AG09319 (cell line): Measurements from ENCODE around the gene ITGAV.

Experiments used
- DNase-seq: peaks from one replicate; pipeline ENCODE4 v3.0.0-alpha.2; 2010; ENCODE audit warnings: low read depth; ENCODE audit errors: extremely low read depth
- CTCF ChIP-seq: IDR thresholded peaks from 2 replicates; pipeline ENCODE4 v1.5.1; 2011; ENCODE audit warnings: low read depth, mild to moderate bottlenecking, inconsistent platforms, low read length, moderate library complexity

ITGAV gene

GRCh38 chr2:186675380-186675779 lies 85.5 kb downstream of the ITGAV start:
- DNase-seq: no peak
- TF ChIP-seq CTCF: no peak

- no peak for DNase-seq
- no peak for TF ChIP-seq CTCF
Observed at GRCh38 chr2:186683341-186683740, 93.5 kb downstream of the ITGAV start.

- no peak for TF ChIP-seq CTCF
- DNase-seq: peak; percentile 84
Observed at GRCh38 chr2:186687807-186688211, 98.0 kb downstream of the ITGAV start.

GRCh38 chr2:186688813-186689212 lies 99.0 kb downstream of the ITGAV start:
- no peak for DNase-seq

GRCh38 chr2:186690786-186691185 lies 100.9 kb downstream of the ITGAV start:
- no peak for TF ChIP-seq CTCF
- DNase-seq: no peak

More at GRCh38 chr2:186688813-186689212, 99.0 kb downstream of the ITGAV start:
- no peak for TF ChIP-seq CTCF

- no peak for DNase-seq
- no peak for TF ChIP-seq CTCF
Observed at GRCh38 chr2:186691231-186691630, 101.4 kb downstream of the ITGAV start.

GRCh38 chr2:186691900-186692299 lies 102.0 kb downstream of the ITGAV start:
- TF ChIP-seq CTCF: no peak
- no peak for DNase-seq
